Caco-2 (cell line): ENCODE results near the gene CYTL1. TPM values are rescaled to one million over a fixed set of nuclear protein-coding genes. Genes with fewer than 3 reads are reported as not detected.

Source experiments
- BruUV-seq: library from RNA; stranded (reverse); fragments of 400-500 nt; replicated peaks from 2 replicates; lab custom pipeline; 2021; lab: Mats Ljungman, UMichigan
- CTCF ChIA-PET: fragments of 300-600 bp; sonication (Branson Sonifier 250); formaldehyde crosslinking; loops from one replicate; lab custom pipeline; 2022; ENCODE audit warnings: antibody characterized with exemption; lab: Charles Lee
- POLR2A ChIA-PET: fragments of 300-600 bp; sonication (Branson Sonifier 250); formaldehyde crosslinking; loops from one replicate; lab custom pipeline; 2022; ENCODE audit warnings: antibody characterized with exemption; lab: Charles Lee
- DNase-seq, 2 experiments: peaks; one replicate each; pipeline versions ENCODE4 v3.0.0 to v3.0.0-alpha.2; 2020 to 2022
- H3K27me3 ChIP-seq: replicated peaks from 2 replicates; pipeline ENCODE4 v1.6.0; 2011; ENCODE audit warnings: low read length; ENCODE audit not compliant: control insufficient read depth, insufficient read depth
- H3K36me3 ChIP-seq: 2 replicates; pipeline ENCODE4 v1.5.1; 2011; ENCODE audit warnings: low read length; ENCODE audit not compliant: control insufficient read depth, insufficient read depth
- H3K4me1 ChIP-seq: fragments of 250-450 bp; sonication (Bioruptor Pico); 2 replicates; pipeline ENCODE4 v1.5.1; 2020; ENCODE audit warnings: mild to moderate bottlenecking
- H3K4me3 ChIP-seq: 2 replicates; pipeline ENCODE4 v1.5.1; 2011; ENCODE audit warnings: low read depth, mild to moderate bottlenecking, control low read depth, low read length
- H3K9me3 ChIP-seq: fragments of 250-450 bp; sonication (Bioruptor Pico); 2 replicates; pipeline ENCODE4 v1.5.1; 2020; ENCODE audit warnings: mild to moderate bottlenecking, moderate library complexity
- H3K27ac Mint-ChIP-seq: one replicate; pipeline ENCODE4 v1.8.0; 2022; ENCODE audit warnings: mixed read lengths; ENCODE audit not compliant: unreplicated experiment
- H3K27me3 Mint-ChIP-seq: one replicate; pipeline ENCODE4 v1.8.0; 2022; ENCODE audit warnings: mixed read lengths; ENCODE audit not compliant: insufficient read depth, unreplicated experiment
- H3K36me3 Mint-ChIP-seq: one replicate; pipeline ENCODE4 v1.8.0; 2022; ENCODE audit warnings: mild to moderate bottlenecking, mixed read lengths; ENCODE audit not compliant: insufficient read depth, unreplicated experiment
- H3K4me1 Mint-ChIP-seq: one replicate; pipeline ENCODE4 v1.8.0; 2022; ENCODE audit warnings: low read depth, mixed read lengths; ENCODE audit not compliant: unreplicated experiment
- H3K4me3 Mint-ChIP-seq: one replicate; pipeline ENCODE4 v1.8.0; 2022; ENCODE audit warnings: mild to moderate bottlenecking, moderate library complexity, mixed read lengths; ENCODE audit not compliant: unreplicated experiment
- H3K9me3 Mint-ChIP-seq: one replicate; pipeline ENCODE4 v1.8.0; 2022; ENCODE audit warnings: mixed read lengths; ENCODE audit not compliant: unreplicated experiment
- intact Hi-C: fragments of 100-400 bp; cut with micrococcal nuclease; formaldehyde crosslinking; loops from one replicate; pipeline ENCODE4 v1.10.0; 2022; ENCODE audit not compliant: unreplicated experiment
- total RNA-seq: library from RNA; stranded (reverse); gene quantifications from 2 replicates; pipeline ENCODE4 v1.2.3, GENCODE V29; 2022
- TF ChIP-seq, protein P1 (sequence below), 2 experiments: fragments of 200-600 bp in 1 of 2; IDR thresholded peaks; 1 replicate in 1 of 2; 2 replicates in 1 of 2; pipeline versions ENCODE4 v1.5.1 to v1.8.0; 2011 to 2022; ENCODE audit warnings: antibody characterized with exemption in 1 of 2, control low read depth in 1 of 2, inconsistent platforms in 1 of 2, low read depth in 1 of 2, low read length in 1 of 2, mild to moderate bottlenecking in 1 of 2, moderate library complexity in 1 of 2; ENCODE audit not compliant: insufficient read depth in 1 of 2, severe bottlenecking in 1 of 2, unreplicated experiment in 1 of 2

The CYTL1 gene
- total RNA-seq, 1 experiment from 2014 or later = not detected

- Mint-ChIP-seq H3K27me3 (no peaks in the 10 kb centered on the region), H3K36me3 (no peaks in the 10 kb centered on the region), H3K27ac (no peak overlapping the region), H3K9me3 (no peaks in the 10 kb centered on the region), H3K4me1 (peaks cover 6% of the 10 kb centered on the region), H3K4me3 (no peak overlapping the region)
- no TSS peak for BruUV-seq
- no peaks in the 10 kb centered on the region for H3K4me1 ChIP-seq
- H3K27me3 ChIP-seq = no peaks in the 10 kb centered on the region
- intact Hi-C loops = no loop called here
- CTCF ChIA-PET = no interaction called here
- POLR2A ChIA-PET = no interaction called here
- no peak for DNase-seq
- H3K36me3 ChIP-seq = no peaks in the 10 kb centered on the region
- TF ChIP-seq, protein P1, sequence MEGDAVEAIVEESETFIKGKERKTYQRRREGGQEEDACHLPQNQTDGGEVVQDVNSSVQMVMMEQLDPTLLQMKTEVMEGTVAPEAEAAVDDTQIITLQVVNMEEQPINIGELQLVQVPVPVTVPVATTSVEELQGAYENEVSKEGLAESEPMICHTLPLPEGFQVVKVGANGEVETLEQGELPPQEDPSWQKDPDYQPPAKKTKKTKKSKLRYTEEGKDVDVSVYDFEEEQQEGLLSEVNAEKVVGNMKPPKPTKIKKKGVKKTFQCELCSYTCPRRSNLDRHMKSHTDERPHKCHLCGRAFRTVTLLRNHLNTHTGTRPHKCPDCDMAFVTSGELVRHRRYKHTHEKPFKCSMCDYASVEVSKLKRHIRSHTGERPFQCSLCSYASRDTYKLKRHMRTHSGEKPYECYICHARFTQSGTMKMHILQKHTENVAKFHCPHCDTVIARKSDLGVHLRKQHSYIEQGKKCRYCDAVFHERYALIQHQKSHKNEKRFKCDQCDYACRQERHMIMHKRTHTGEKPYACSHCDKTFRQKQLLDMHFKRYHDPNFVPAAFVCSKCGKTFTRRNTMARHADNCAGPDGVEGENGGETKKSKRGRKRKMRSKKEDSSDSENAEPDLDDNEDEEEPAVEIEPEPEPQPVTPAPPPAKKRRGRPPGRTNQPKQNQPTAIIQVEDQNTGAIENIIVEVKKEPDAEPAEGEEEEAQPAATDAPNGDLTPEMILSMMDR (IDR thresholded peaks at IDR 0.05; ENCODE audit: insufficient read depth in 1 of 2, low read depth in 1 of 2, low read length in 1 of 2, severe bottlenecking in 1 of 2, unreplicated experiment in 1 of 2) = no peak
- no peaks in the 10 kb centered on the region for H3K9me3 ChIP-seq
- H3K4me3 ChIP-seq = no peak overlapping the region
Measured at GRCh38 chr4:5026371-5026770, 7.1 kb upstream of the CYTL1 start.

- no peaks in the 10 kb centered on the region for H3K27me3 ChIP-seq
- intact Hi-C loops = no loop called here
- H3K27me3 Mint-ChIP-seq = no peaks in the 10 kb centered on the region
- no peaks in the 10 kb centered on the region for H3K9me3 Mint-ChIP-seq
- ChIA-PET CTCF (no interaction called here), POLR2A (no interaction called here)
- H3K36me3 Mint-ChIP-seq = no peaks in the 10 kb centered on the region
- BruUV-seq = no TSS peak
- TF ChIP-seq, protein P1 (IDR thresholded peaks at IDR 0.05; ENCODE audit: insufficient read depth in 1 of 2, low read depth in 1 of 2, low read length in 1 of 2, severe bottlenecking in 1 of 2, unreplicated experiment in 1 of 2) = no peak
- H3K9me3 ChIP-seq = no peaks in the 10 kb centered on the region
- no peak for DNase-seq
- H3K4me1 ChIP-seq = no peaks in the 10 kb centered on the region
- H3K4me3 ChIP-seq = no peak overlapping the region
- no peaks in the 10 kb centered on the region for H3K36me3 ChIP-seq
- H3K27ac Mint-ChIP-seq = no peak overlapping the region
- no peak overlapping the region for H3K4me3 Mint-ChIP-seq
- H3K4me1 Mint-ChIP-seq = peaks cover 6% of the 10 kb centered on the region
Measured at GRCh38 chr4:5024673-5025072, 5.4 kb upstream of the CYTL1 start.

DNA sequence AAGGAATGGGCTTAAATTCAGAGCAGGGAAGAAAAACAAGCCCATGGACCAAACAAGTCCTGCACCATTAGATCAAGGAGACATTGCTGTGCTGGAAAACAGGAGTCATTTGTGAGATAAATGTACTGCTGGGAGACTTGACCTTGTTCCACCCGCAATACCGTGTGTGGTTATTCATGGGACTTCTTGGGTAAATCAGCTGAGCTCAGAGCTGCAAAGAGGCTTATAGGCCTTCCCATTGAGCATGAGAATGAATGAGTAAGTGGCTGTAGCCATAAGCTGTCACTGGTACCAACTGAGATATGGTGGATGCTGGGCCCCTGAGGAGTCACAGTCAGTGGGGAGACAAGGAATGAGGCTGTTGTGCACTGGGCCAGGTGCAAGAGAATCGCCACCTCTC lies 2.3 kb upstream of the CYTL1 start:
- no peaks in the 10 kb centered on the region for H3K27me3 ChIP-seq
- no peak for DNase-seq
- BruUV-seq = no TSS peak
- ChIA-PET CTCF (no interaction called here), POLR2A (no interaction called here)
- H3K27ac Mint-ChIP-seq = no peak overlapping the region
- H3K4me1 ChIP-seq = no peaks in the 10 kb centered on the region
- H3K4me3 ChIP-seq = no peak overlapping the region
- intact Hi-C loops = no loop called here
- H3K36me3 Mint-ChIP-seq = no peaks in the 10 kb centered on the region
- H3K27me3 Mint-ChIP-seq = no peaks in the 10 kb centered on the region
- TF ChIP-seq, protein P1 (IDR thresholded peaks at IDR 0.05; ENCODE audit: insufficient read depth in 1 of 2, low read depth in 1 of 2, low read length in 1 of 2, severe bottlenecking in 1 of 2, unreplicated experiment in 1 of 2) = no peak
- no peak overlapping the region for H3K4me3 Mint-ChIP-seq
- H3K4me1 Mint-ChIP-seq = no peaks in the 10 kb centered on the region
- H3K36me3 ChIP-seq = no peaks in the 10 kb centered on the region
- H3K9me3 Mint-ChIP-seq = no peaks in the 10 kb centered on the region
- no peaks in the 10 kb centered on the region for H3K9me3 ChIP-seq
